ENCODE measurements around the gene RHCE.
"Not testable (repeated sequence)": the region's sequence is repeated elsewhere in the genome, so short reads cannot be mapped to it uniquely, and the experiment has no call there.

RHCE gene

GRCh38 chr1:25420715-25421114, at the start of gene RHCE:
Gene RHCE, minus strand, starts transcription at chr1:25420825. Its CDS starts 39 bp downstream, at chr1:25420786.
- not testable (repeated sequence) for DNase-seq (ENCODE audit: low read depth in 2 of 2)

DNA sequence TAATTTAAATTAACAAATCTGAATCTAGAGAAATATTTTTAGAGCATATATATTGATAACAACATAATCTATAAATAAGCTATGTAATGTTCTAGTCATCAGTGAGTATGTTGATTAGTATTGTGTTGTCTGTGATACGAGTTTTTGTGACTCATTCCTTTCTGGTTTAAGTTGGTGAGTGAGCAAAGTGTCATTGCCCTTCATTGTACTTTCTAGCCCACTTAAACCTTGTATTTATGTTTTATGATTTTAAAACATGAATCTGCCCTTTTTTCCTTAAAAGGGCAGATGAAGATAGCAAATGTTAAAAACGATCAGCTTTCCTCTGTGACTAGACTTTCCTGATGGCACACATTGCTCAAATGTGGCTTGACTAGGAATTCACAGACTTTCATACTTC, 48.6 kb upstream of the RHCE start:
- no peak for DNase-seq (ENCODE audit: low read depth in 2 of 2)

DNA sequence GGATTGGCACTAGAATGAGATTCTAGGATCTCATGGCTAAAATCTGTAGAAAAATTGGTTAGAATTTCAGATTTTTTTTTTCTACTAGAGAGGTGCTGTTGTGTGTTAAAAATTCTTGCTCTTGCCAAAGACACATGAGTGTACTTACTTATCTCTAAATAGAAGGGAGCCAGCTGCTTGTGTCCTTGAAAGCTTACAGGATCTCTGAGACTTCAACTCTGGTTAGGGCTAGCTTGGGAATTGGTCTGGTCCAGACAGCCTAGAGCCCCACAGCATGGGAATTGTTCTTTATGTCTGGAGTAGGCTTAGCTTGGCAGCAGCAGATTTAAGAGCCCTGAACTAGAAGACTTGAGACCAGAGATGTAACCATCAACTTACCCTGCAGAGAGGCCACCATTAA, 47.4 kb upstream of the RHCE start:
- no peak for DNase-seq (ENCODE audit: low read depth in 2 of 2)

DNA sequence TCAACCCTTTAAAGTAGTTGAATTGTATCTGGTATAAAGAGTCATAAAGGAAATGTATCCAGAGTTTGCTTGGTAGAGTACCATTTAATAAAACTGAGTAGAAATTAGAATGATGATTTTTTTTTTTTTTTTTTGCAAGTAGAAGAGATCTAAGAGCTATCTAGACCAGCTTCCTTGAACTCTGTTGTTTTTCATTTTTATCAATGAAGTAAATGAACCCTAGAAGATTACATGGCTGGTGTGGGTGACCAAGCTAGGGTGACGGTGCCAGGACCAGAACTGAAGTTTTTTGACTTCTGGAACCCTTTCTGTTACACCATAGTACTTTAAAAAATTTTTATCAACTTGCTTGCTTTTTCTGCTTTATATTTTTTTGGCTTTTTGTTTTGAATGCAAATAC, 47.0 kb upstream of the RHCE start:
- no peak for DNase-seq (ENCODE audit: low read depth in 2 of 2)

GRCh38 chr1:25467193-25467592, 46.6 kb upstream of the RHCE start:
- DNase-seq (ENCODE audit: low read depth in 2 of 2), result no peak

DNA sequence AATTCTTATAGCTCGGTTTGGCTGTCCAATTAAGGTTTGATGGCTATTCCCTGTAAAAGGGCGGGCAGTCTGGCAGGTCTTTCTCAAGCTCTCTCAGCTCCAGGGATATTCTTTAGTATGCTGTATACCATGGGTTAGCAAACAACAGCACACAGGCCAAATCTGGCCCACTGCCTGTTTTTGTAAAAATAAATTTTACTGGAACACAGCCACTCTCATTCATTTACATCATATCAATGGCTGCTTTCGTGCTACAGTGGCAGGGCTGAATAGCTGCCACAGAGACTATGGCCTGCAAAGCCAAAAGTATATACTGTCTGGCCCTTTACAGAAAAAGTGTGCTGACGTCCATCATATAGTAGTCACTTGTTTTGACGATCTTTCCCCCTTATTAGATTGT, 42.1 kb upstream of the RHCE start:
- no peak for DNase-seq (ENCODE audit: low read depth in 2 of 2)

DNA sequence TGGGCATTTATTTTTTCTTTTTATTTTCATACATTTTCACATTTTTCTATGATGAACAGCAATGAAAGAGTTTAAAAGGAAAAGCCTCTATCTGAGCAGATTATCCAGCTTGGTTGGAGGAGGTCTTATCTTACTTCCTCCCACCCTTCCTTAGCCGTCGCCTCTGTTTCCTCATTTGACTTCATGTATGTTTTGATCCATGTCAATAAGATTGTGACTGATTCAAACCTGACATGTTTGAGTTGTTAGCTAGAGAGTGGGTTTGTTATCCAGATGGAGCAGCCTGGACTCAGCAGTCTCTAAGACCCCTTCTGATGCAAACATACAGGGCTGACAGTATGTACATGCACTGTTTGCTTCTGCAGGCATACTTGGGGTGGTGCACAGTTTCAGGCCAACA, 41.2 kb upstream of the RHCE start:
- no peak for DNase-seq (ENCODE audit: low read depth in 2 of 2)

DNA sequence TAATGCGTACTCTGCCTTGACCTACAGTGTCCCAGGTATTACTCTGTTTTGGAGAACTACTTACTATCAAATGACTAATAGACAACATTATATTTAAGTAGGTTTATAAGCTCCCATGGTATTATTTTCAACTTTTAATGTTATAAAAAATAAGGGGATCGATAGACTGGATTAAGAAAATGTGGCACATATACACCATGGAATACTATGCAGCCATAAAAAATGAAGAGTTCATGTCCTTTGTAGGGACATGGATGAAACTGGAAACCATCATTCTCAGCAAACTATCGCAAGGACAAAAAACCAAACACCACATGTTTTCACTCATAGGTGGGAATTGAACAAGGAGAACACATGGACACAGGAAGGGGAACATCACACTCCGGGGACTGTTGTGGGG, 40.2 kb upstream of the RHCE start:
- DNase-seq (ENCODE audit: low read depth in 2 of 2), result not testable (repeated sequence)

GRCh38 chr1:25460020-25460419, 39.4 kb upstream of the RHCE start:
- DNase-seq (ENCODE audit: low read depth in 2 of 2), result no peak

- DNase-seq (ENCODE audit: low read depth in 2 of 2), result no peak
Observed at GRCh38 chr1:25458541-25459298, 38.1 kb upstream of the RHCE start.

DNA sequence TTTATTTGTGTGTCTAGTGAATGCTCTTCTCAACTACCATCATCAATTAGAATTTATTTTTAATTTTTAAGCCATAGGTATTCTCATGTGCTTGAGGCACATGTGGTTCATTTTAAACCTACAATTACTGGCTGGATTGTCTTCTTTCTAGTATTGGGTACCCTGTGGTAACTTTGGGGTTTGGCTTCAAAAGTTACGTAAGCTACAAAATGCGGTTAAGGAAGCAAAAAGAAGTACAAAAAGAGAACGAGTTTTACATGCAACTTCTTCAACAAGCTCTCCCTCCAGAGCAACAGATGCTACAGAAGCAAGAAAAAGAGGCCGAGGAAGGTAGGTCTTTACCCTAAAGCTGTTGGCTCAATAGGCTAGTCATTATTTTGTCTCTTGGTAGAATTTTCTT, 35.9 kb upstream of the RHCE start:
- DNase-seq (ENCODE audit: low read depth in 2 of 2), result no peak

- DNase-seq (ENCODE audit: low read depth in 2 of 2), result no peak
Observed at GRCh38 chr1:25451908-25452307, 31.3 kb upstream of the RHCE start.

DNA sequence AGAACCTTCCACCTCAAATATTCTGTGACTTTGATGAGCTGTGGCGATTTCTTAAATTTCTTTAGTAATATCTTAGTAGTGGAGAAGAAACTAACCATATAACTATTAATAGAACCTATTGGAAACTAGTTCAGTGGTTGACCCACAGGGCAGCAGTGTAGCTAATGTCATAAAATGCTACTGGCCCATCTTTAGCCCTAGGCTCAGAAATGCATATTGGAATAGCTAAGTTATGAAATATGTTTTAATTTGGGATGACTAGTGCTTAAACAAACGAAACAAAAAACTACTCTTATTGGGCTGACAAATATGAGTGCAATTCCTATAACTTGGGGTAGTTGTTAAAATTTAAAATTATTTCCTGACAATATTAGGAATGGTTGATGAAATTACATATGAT, 30.3 kb upstream of the RHCE start:
- DNase-seq (ENCODE audit: low read depth in 2 of 2), result no peak

GRCh38 chr1:25447547-25447946, 26.9 kb upstream of the RHCE start:
- no peak for DNase-seq (ENCODE audit: low read depth in 2 of 2)

- no peak for DNase-seq (ENCODE audit: low read depth in 2 of 2)
Observed at GRCh38 chr1:25445993-25446538, 25.4 kb upstream of the RHCE start.

- DNase-seq (ENCODE audit: low read depth in 2 of 2), result not testable (repeated sequence)
Observed at GRCh38 chr1:25444604-25445003, 24.0 kb upstream of the RHCE start.

DNA sequence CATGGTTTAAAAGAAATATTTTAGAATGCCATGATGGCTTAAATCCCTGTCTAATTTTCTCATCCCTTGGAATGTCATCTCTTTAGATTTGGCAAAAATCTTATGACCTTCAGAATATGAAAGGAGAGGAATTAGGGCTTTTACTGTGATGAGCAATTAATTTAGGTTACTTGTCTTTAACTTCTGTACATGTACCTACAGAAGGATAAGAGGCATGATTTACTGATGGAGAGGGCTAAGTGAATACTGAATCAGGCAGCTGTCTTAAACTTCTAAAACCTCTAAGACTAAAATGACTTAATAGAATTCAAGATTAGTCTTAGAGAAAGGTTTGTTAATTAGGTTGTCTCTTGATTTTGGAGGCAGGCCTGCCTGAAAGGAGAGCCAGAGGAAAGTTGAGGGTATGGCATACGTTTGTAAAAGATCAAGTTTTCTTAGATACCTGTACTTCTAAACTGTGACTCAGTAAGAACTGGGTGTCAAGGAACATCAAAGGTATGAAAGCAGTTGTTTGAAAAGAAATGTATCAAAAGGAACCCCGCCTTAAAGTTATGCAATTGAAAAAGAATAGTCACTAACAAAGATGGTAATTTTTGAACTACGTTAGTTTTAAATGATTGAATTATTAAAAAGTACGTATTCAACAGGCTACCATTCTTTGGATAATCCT, 22.5 kb upstream of the RHCE start:
- DNase-seq (ENCODE audit: low read depth in 2 of 2), result no peak

GRCh38 chr1:25442178-25442577, 21.6 kb upstream of the RHCE start:
- no peak for DNase-seq (ENCODE audit: low read depth in 2 of 2)

- no peak for DNase-seq (ENCODE audit: low read depth in 2 of 2)
Observed at GRCh38 chr1:25439287-25439686, 18.7 kb upstream of the RHCE start.

DNA sequence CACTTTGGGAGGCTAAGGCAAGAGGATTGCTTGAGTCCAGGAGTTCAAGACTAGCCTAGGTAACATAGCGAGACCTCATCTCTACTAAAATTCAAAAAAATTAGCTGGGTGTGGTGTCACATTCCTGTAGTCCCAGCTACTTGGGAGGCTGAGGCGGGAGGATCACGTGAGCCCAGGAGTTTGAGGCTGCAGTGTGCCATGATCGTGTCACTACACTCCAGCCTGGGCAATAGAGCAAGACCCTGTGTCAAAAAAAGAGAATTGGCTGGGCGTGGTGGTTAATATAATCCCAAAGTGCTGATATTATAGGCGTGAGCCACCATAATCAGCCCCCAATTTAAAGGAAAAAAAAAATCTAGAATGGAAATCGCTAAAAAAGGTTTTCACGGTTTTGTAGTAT, 17.0 kb upstream of the RHCE start:
- DNase-seq (ENCODE audit: low read depth in 2 of 2), result no peak

DNA sequence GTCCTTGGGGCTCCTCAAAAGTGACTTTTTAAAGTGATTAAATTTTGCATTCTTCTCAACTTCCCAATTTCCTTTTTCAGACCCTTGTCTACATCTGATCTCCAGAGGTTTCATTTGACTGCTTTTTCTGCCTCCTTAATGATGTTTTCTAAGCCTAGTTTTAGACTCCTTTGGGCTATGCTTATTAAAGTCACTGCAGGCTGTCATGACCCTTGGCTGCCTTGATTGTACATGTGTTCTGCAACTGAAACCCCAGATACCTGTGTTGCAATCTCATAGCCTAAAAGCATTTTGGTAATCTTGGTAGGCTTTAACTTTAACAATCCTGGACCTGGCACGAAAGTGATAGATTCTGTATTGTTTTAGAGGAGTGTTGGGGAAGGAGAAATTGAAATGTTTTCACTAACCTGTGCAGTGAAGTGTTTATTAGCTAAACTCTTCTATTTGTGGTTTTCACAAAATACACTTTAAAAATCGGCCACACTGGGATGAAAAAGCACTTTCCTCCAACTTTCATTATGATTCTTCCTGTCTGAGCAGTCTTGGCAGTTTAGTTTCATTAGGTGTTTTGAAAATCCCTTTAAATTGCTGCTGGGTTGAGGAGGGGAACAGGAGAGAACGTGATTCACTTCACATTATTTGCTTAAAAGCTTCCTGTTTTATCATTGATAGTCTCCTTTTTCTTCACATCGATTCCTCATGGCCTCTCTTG, 14.9 kb upstream of the RHCE start:
- no peak for DNase-seq (ENCODE audit: low read depth in 2 of 2)

DNA sequence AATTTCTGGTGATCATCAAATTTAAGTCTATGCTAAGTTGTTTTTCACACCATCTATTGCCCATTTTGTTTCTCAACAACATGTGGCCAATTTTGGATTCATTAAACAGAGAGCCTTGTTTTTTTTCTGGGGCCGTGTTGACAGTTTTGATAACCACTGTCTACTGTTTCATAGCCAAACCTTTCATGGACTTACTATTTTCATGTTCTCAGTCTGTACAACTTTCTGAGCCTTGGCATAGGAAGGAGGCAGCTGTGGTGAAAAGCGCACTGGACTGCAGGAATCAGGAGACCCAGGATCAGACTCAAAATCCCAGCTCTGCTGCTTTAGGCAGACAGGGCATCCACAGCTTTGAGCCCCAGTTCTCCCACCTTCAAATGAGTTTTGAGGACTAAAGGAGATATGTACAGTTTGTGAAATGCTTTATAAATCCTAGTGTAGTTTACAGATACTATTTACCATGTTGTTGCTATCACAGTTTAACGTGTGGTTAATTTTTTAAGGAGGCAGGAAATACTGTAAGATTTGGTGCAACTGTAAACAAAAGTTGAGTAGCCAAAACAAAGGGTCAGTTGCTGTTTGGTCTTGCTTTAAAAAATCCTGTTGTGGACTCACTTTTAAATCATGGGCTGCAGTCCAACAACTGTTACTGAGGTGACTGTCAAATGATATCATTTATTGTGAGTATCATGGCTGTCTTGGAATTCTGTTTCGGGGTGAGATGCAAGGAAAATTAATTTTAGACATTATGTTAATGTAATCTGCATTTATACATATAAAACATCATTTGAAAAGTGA, 13.0 kb upstream of the RHCE start:
- no peak for DNase-seq (ENCODE audit: low read depth in 2 of 2)

All from stimulated activated CD4-positive, alpha-beta T cell treated with anti-CD3 and anti-CD28 coated beads, Interleukin-1b, Interleukin-23, amount 100 ng/mL, for 4 hours (primary cell).